MV-4-11 (cell line): Measurements from ENCODE around the gene TMEM201.
A peak's percentile ranks its signal among the peaks of the same experiment; 100 is the strongest.

Source experiments
- DNase-seq: peaks from one replicate; lab custom pipeline; 2025; lab: John Stamatoyannopoulos, UW

The TMEM201 gene

GRCh38 chr1:9653491-9654050 lies 64.9 kb downstream of the TMEM201 start:
- peak; percentile 52 for DNase-seq

- DNase-seq = peak; percentile 94
Measured at GRCh38 chr1:9654051-9654833, 65.5 kb downstream of the TMEM201 start.

- DNase-seq = peak; percentile 12
Measured at GRCh38 chr1:9654834-9655723, 66.4 kb downstream of the TMEM201 start.

GRCh38 chr1:9655836-9656235 lies 67.1 kb downstream of the TMEM201 start:
- no peak for DNase-seq

- no peak for DNase-seq
Measured at GRCh38 chr1:9657521-9658032, 68.9 kb downstream of the TMEM201 start.

GRCh38 chr1:9658199-9658598 lies 69.5 kb downstream of the TMEM201 start:
- no peak for DNase-seq

GRCh38 chr1:9659328-9659727 lies 70.6 kb downstream of the TMEM201 start:
- DNase-seq = peak; percentile 55

- no peak for DNase-seq
Measured at GRCh38 chr1:9663257-9663656, 74.5 kb downstream of the TMEM201 start.
